GM18505 (cell line): ENCODE data around the gene GPR42.

ENCODE experiments used
- ATAC-seq: cut with Tn5 transposase; IDR thresholded peaks from one replicate; pipeline ENCODE4 v1.9.1; 2021; ENCODE audit not compliant: unreplicated experiment
- POLR2A ChIP-seq: IDR thresholded peaks from 4 replicates; pipeline ENCODE4 v1.6.1; 2011; ENCODE audit warnings: borderline replicate concordance; ENCODE audit not compliant: insufficient read depth, insufficient read length; ENCODE audit errors: extremely low read depth

Gene GPR42

GRCh38 chr19:35340431-35340830, 30.4 kb upstream of the GPR42 start:
- no peak for TF ChIP-seq POLR2A
- ATAC-seq: no peak

- ATAC-seq: no peak
These were observed 29.9 kb upstream of the GPR42 start for GRCh38 chr19:35341006-35341405.

GRCh38 chr19:35341565-35342225, 29.2 kb upstream of the GPR42 start:
- TF ChIP-seq POLR2A: peak; percentile 27

More at GRCh38 chr19:35341006-35341405, 29.9 kb upstream of the GPR42 start:
- TF ChIP-seq POLR2A: no peak

GRCh38 chr19:35342430-35342829, 28.4 kb upstream of the GPR42 start:
- ATAC-seq: no peak
- no peak for TF ChIP-seq POLR2A

More at GRCh38 chr19:35341565-35342225, 29.2 kb upstream of the GPR42 start:
- no peak for ATAC-seq

GRCh38 chr19:35344511-35345031, 26.3 kb upstream of the GPR42 start:
- TF ChIP-seq POLR2A: peak; percentile 38
- no peak for ATAC-seq

- no peak for TF ChIP-seq POLR2A
- no peak for ATAC-seq
These were observed 25.2 kb upstream of the GPR42 start for GRCh38 chr19:35345671-35346111.

GRCh38 chr19:35346193-35347052, 24.4 kb upstream of the GPR42 start:
- ATAC-seq: no peak
- TF ChIP-seq POLR2A: peak; percentile 64

- peak; percentile 85 for TF ChIP-seq POLR2A
- no peak for ATAC-seq
These were observed 23.5 kb upstream of the GPR42 start, which contains the start of gene FFAR1 for GRCh38 chr19:35347171-35347929. Gene FFAR1, plus strand, starts transcription at chr19:35347902. Its CDS starts 3,650 bp downstream, at chr19:35351552.

- ATAC-seq: no peak
- TF ChIP-seq POLR2A: no peak
These were observed 23.0 kb upstream of the GPR42 start for GRCh38 chr19:35347930-35348298.

GRCh38 chr19:35348911-35349611, 21.8 kb upstream of the GPR42 start:
- ATAC-seq: no peak
- peak; percentile 44 for TF ChIP-seq POLR2A

- no peak for ATAC-seq
- peak; percentile 63 for TF ChIP-seq POLR2A
These were observed 21.0 kb upstream of the GPR42 start for GRCh38 chr19:35349614-35350521.
